Measurements from ENCODE around the gene CTBP1. TPM values are rescaled to one million over a fixed set of nuclear protein-coding genes. Genes with fewer than 3 reads are reported as not detected.

Gene CTBP1
- total and polyA plus RNA-seq, 7 donors = 67.9 to 162 (median 113) TPM

DNA sequence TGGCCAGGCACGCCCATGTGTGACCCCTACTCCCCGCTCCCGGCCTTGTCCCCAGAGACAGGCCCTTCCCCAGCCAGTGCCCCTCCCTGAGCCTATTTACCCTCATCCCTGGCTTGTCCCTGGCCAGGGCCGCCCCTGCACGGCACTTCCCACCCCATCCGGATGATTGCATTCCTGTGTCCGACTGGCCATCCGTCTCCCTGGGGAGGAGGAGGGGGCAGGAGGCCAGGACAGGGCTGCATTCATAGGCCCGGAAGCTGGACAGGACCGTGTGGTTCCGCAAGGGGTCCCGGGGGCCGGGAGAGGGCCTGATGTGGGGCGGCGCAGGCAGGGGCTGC, 22.8 kb downstream of the CTBP1 start:
- peaks cover 36 to 100% (median 80%) of the 10 kb centered on the region in 4 donors for H3K36me3 ChIP-seq
- intact Hi-C loops (cut with DNase I) = no loop called here
- no peaks in the 10 kb centered on the region for H3K4me1 ChIP-seq
- no peaks in the 10 kb centered on the region for H3K9me3 ChIP-seq
- TF ChIP-seq EP300 (IDR thresholded peaks at IDR 0.05) (no peak), POLR2AphosphoS5 (IDR thresholded peaks at IDR 0.05) (no peak)
- WGBS, 2 donors = 89 to 92% methylated on average over 15 of the region's 15 CpGs
- H3K27ac ChIP-seq = no peak overlapping the region
- H3K4me3 ChIP-seq = no peak overlapping the region
- H3K27me3 ChIP-seq = no peaks in the 10 kb centered on the region
- DNase-seq = no peak

DNA sequence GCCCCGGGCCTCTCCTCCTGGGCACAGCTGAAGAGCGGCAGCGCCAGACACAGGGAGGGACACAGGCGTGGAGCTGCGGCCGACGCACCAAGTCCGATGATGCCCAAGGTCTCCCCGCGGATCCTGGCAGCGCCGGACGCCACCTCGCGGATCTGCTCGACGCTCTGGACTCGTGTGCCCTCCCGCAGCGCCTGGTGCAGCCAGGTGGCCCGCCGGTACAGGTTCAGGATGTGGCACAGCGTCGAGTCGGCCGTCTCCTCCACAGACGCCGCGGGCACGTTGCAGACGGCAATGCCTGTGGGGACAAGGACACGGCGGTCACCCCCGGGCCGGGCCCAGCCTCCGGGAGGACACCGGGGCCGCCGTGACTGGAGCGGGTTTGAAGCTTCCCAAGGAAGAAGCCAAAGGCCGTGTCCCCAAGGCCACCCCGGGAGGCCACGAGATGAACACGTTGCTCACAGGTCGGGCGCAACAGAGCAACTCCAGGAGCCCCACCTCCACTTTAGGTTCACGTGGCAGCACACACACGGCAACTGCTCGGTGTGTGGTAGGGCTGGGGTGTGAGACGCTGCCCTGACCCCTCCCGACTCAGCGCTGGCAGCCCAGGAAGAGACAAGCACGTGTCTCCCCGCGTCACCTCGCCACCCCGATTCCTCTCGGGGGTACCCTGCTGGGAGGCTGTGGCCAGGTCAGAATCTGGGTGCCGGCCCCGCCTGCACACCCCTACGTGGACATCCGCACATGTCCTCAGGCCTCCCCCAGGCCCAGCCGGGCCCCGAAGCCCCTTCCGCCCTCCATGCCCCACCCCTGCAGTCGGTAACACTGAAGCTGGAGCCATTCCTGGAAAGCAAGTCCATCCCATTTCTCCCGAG, 23.4 kb downstream of the CTBP1 start:
- H3K4me1 ChIP-seq = no peaks in the 10 kb centered on the region
- H3K27ac ChIP-seq = no peak overlapping the region
- WGBS, 2 donors = 95 to 96% methylated on average over 67 of the region's 67 CpGs
- DNase-seq = no peak
- H3K27me3 ChIP-seq = no peaks in the 10 kb centered on the region
- H3K9me3 ChIP-seq = no peaks in the 10 kb centered on the region
- no peak overlapping the region for H3K4me3 ChIP-seq
- TF ChIP-seq EP300 (IDR thresholded peaks at IDR 0.05) = no peak
- TF ChIP-seq POLR2A (IDR thresholded peaks at IDR 0.05) = no peak
- TF ChIP-seq, protein P1, sequence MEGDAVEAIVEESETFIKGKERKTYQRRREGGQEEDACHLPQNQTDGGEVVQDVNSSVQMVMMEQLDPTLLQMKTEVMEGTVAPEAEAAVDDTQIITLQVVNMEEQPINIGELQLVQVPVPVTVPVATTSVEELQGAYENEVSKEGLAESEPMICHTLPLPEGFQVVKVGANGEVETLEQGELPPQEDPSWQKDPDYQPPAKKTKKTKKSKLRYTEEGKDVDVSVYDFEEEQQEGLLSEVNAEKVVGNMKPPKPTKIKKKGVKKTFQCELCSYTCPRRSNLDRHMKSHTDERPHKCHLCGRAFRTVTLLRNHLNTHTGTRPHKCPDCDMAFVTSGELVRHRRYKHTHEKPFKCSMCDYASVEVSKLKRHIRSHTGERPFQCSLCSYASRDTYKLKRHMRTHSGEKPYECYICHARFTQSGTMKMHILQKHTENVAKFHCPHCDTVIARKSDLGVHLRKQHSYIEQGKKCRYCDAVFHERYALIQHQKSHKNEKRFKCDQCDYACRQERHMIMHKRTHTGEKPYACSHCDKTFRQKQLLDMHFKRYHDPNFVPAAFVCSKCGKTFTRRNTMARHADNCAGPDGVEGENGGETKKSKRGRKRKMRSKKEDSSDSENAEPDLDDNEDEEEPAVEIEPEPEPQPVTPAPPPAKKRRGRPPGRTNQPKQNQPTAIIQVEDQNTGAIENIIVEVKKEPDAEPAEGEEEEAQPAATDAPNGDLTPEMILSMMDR (IDR thresholded peaks at IDR 0.05) = no peak
- TF ChIP-seq POLR2AphosphoS5 (IDR thresholded peaks at IDR 0.05) = no peak
- peaks cover 36 to 97% (median 77%) of the 10 kb centered on the region in 4 donors for H3K36me3 ChIP-seq
- intact Hi-C loops (cut with DNase I) = no loop called here

DNA sequence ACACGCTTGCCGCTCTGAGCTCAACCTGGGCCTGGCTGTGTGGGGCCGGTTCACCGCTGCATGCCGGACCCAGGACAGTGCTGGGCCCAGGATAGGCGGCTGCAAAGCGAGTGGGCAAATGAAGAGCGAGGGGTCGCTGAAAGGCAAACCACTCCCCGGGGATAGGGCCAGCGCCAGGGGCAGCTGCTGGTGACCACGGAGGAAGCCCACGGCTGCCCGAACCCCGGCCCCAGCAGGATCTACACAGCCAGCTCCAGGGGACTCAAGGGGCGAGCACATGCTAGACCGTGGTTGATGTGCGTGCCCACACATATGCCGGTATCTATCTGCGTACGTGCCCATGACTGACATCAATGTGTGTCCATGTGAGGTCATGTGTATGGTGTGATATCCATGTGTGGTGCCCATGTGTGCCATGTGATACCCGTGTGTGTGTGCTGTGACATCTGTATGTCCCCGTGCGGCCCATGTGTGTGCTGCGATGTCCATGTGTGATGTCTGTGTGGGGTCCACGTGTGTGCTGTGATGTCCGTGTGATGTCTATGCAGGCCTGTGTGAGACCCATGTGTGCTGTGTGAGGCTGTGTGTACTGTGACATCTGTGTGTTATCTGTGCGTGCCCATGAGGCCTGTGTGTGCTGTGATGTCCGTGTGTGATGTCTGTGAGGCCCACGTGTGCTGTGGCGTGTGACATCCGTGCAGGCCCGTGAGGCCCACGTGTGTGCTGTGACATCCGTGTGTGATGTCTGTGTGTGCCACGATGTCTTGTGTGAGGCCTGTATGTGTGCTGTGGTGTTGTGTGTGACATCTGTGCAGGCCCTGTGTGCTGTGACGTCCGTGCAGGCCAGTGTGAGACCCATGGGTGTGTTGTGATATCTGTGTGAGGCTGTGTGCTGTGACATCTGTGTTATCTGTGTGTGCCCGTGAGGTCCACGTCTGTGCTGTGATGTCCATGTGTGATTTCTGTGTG, 24.8 kb downstream of the CTBP1 start:
- Histone ChIP-seq H3K27me3 (no peaks in the 10 kb centered on the region), H3K27ac (no peak overlapping the region), H3K36me3 (peaks cover 36 to 89% (median 66%) of the 10 kb centered on the region in 4 donors), H3K9me3 (no peaks in the 10 kb centered on the region), H3K4me1 (peaks cover 0 to 3% (median 0%) of the 10 kb centered on the region in 4 donors), H3K4me3 (no peak overlapping the region)
- intact Hi-C loops (cut with DNase I) = no loop called here
- 96% methylated on average over 40 of the region's 40 CpGs for WGBS, 2 donors
- TF ChIP-seq, protein P1 (IDR thresholded peaks at IDR 0.05) = no peak
- TF ChIP-seq POLR2A (IDR thresholded peaks at IDR 0.05) = no peak
- no peak for DNase-seq

DNA sequence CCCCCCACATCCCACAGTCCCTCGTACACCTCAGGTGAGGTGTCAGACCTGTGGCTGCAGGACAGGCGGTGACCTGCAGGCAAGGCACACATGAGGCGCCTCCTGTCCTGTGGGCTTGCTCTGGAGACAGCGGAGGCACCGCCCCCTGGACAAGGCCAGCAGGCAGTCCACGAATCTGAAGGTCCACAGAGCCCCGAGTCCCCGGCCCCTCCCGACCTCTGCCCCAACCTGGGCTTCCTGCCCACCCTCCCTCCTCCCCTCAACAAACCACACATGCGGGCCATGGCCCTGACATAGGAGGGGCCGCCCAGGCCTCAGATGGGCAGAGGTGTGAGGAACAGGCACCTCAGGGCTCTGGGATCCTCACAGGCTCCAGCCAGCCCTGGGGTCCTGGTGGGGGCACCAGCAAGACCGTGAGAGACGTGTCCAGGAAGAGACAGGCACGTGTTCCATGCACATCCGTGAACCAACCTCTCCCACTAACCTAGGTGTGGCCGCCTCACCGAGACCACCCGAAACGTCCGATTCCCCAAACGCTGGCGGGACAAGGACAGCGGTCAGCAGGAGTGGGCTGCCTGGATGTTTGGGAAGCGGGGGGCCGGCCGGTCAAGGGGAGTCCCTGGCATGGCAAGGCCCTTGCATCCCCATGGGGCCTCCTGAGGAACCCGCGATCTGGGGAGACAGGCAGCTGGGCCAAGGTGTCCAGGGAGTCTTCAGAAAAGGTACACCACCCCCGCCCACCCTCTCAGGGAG, 25.8 kb downstream of the CTBP1 start:
- Histone ChIP-seq H3K4me3 (no peak overlapping the region), H3K4me1 (peaks cover 0 to 3% (median 0%) of the 10 kb centered on the region in 4 donors), H3K27me3 (no peaks in the 10 kb centered on the region), H3K36me3 (peaks cover 36 to 83% (median 60%) of the 10 kb centered on the region in 4 donors), H3K9me3 (no peaks in the 10 kb centered on the region), H3K27ac (no peak overlapping the region)
- intact Hi-C loops (cut with DNase I) = no loop called here
- TF ChIP-seq EP300 (IDR thresholded peaks at IDR 0.05) (no peak), POLR2AphosphoS5 (IDR thresholded peaks at IDR 0.05) (no peak), POLR2A (IDR thresholded peaks at IDR 0.05) (no peak)
- TF ChIP-seq, protein P1 (IDR thresholded peaks at IDR 0.05) = no peak
- 91 to 93% methylated on average over 29 of the region's 29 CpGs for WGBS, 2 donors
- DNase-seq = no peak
